Effector memory CD4-positive, alpha-beta T cell (primary cell): ENCODE data around the gene RPL19.
A peak's percentile ranks its signal among the peaks of the same experiment; 100 is the strongest.
"Not testable (repeated sequence)": the region's sequence is repeated elsewhere in the genome, so short reads cannot be mapped to it uniquely, and the experiment has no call there.

Experiments used
- DNase-seq, 3 donors: peaks; one replicate each; pipeline ENCODE4 v3.0.0-alpha.2; 2020
- H3K27ac ChIP-seq: 2 replicates; pipeline ENCODE4 v1.7.0; 2013; ENCODE audit warnings: mild to moderate bottlenecking, low read length, moderate library complexity; ENCODE audit not compliant: insufficient read depth, poor library complexity, severe bottlenecking
- H3K27me3 ChIP-seq: replicated peaks from 2 replicates; pipeline ENCODE4 v1.7.0; 2013; ENCODE audit warnings: mild to moderate bottlenecking, low read length; ENCODE audit not compliant: insufficient read depth, control insufficient read depth, poor library complexity, severe bottlenecking
- H3K36me3 ChIP-seq: 2 replicates; pipeline ENCODE4 v1.7.0; 2013; ENCODE audit warnings: mild to moderate bottlenecking, low read length, moderate library complexity; ENCODE audit not compliant: control insufficient read depth, insufficient read depth
- H3K4me1 ChIP-seq: 2 replicates; pipeline ENCODE4 v1.7.0; 2013; ENCODE audit warnings: low read length, mild to moderate bottlenecking; ENCODE audit not compliant: control insufficient read depth, insufficient read depth, poor library complexity, severe bottlenecking
- H3K4me3 ChIP-seq: 2 replicates; pipeline ENCODE4 v1.7.0; 2013; ENCODE audit warnings: low read length, low read depth, mild to moderate bottlenecking; ENCODE audit not compliant: insufficient read depth, poor library complexity, severe bottlenecking
- H3K9me3 ChIP-seq: 2 replicates; pipeline ENCODE4 v1.7.0; 2013; ENCODE audit warnings: mild to moderate bottlenecking, low read length, moderate library complexity; ENCODE audit not compliant: control insufficient read depth

RPL19 gene

DNA sequence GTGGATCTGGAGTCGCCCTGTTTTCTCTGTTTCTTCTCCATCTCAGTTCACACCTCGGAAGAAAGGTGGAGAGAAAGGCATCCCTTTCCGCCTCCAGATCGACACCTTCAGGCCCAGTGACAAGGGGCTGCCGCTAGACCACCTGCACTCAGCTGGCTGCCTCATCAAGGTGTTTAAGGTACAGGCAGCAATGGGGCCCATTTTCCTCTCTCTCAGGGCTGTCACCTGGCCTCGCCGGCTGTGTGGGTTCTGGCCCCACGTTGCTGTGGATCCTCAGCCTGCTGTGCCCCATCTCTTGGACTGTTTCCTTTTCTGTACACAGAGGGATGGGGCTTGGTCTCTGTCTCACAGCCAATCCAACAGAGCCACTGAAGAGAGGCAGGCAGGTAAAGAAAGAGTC, 43.1 kb downstream of the RPL19 start:
- Histone ChIP-seq H3K27me3 (no peaks in the 10 kb centered on the region), H3K9me3 (no peaks in the 10 kb centered on the region), H3K27ac (no peak overlapping the region), H3K36me3 (no peaks in the 10 kb centered on the region), H3K4me3 (no peak overlapping the region), H3K4me1 (peaks cover 19% of the 10 kb centered on the region)
- no peak for DNase-seq

DNA sequence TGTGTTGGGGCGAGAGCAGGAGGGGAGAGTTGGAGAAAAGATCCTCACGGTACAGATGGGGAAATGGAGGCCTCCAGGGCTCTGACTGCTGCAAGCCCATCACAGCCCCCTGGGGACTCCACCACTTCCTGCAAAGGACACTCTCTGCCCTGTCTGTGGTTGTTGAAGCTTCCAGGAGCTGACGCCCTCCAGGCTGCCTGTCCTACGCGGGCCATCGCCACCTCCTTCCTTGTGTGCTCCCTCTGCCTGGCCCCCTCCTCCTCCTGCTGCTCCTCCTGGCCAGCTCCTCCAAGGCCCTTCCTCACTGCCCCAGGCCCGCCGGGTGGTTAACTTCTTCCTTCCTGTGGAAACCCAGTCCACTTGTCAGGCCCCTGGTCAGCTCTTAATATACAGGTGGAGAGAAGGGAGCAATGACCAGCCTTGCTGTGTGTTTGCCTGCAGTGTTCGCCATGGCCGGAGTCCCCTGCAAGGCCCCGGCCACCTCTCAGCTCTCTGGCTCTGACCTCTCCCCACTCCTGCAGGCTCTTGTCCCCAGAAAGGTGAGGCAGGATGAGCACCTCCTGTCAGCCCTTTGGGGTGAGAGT, 44.0 kb downstream of the RPL19 start:
- no peaks in the 10 kb centered on the region for H3K36me3 ChIP-seq
- no peaks in the 10 kb centered on the region for H3K9me3 ChIP-seq
- no peaks in the 10 kb centered on the region for H3K27me3 ChIP-seq
- H3K4me3 ChIP-seq = no peak overlapping the region
- peaks cover 15% of the 10 kb centered on the region for H3K4me1 ChIP-seq
- no peak for DNase-seq
- H3K27ac ChIP-seq = no peak overlapping the region

- H3K27ac ChIP-seq = no peak overlapping the region
- H3K9me3 ChIP-seq = no peaks in the 10 kb centered on the region
- no peaks in the 10 kb centered on the region for H3K27me3 ChIP-seq
- H3K4me1 ChIP-seq = peaks cover 8% of the 10 kb centered on the region
- peak; percentile 65 to 78 (median 65) for DNase-seq
- no peaks in the 10 kb centered on the region for H3K36me3 ChIP-seq
- H3K4me3 ChIP-seq = no peak overlapping the region
Measured at GRCh38 chr17:39244600-39245570, 44.8 kb downstream of the RPL19 start.

DNA sequence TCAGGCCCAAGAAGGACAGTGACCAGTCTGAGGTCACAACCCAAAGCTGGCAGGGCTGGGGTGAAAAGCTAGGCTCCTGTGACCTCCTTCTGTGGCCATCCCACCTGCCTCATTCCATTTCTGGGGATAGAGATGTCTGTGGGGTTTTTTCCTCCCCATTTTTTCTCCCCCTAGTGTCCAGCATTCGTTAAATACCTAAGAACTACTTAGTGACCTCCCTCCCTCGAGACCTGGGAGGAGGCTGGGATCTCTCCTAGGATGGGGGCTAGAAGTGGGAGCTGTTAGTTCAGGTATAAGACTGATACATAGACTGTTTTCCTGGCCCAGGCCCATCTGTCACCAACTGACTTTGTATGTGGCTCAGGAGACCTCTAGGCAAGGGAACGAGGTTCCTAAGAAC, 46.2 kb downstream of the RPL19 start:
- Histone ChIP-seq H3K9me3 (no peaks in the 10 kb centered on the region), H3K27me3 (no peaks in the 10 kb centered on the region), H3K4me3 (no peak overlapping the region), H3K4me1 (peaks cover 7% of the 10 kb centered on the region), H3K27ac (no peak overlapping the region), H3K36me3 (no peaks in the 10 kb centered on the region)
- no peak for DNase-seq

DNA sequence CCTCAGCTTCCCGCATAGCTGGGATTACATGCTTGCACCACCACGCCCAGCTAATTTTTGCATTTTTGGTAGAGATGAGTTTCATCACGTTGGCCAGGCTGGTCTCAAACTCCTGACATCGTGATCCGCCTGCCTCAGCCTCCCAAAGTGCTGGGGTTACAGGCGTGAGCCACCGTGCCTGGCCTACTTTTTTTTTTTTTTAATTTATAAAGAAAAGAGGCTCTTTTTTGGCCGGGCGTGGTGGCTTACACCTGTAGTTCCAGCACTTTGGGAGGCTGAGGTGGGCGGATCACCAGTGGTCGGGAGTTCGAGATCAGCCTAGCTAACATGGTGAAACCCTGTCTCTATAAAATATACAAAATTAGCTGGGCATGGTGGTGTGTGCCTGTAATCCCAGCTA, 50.0 kb downstream of the RPL19 start:
- H3K27me3 ChIP-seq, H3K4me3 ChIP-seq, H3K27ac ChIP-seq, H3K9me3 ChIP-seq, DNase-seq, H3K4me1 ChIP-seq: not testable (repeated sequence)
- peaks cover 17% of the 10 kb centered on the region for H3K36me3 ChIP-seq

DNA sequence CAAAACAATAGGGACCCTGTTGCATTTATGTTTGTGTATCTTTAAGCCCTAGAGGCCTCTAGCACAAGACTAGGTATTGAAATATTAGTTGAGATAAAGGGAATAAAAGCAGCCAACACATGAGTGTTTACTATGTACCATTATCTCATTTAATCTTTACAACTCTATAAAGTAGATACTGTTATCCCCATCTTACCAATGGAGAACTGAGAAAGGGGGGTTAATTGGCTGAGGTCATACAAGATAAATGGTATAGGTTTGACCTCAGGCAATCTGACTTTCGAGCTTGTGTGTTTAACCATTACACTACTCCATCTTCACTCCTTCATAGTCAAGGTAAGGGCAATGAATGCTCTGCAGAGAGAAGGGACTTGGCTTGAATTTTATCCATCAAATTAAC, 51.9 kb downstream of the RPL19 start:
- Histone ChIP-seq H3K27me3 (no peaks in the 10 kb centered on the region), H3K27ac (no peak overlapping the region), H3K4me1 (no peaks in the 10 kb centered on the region), H3K36me3 (peaks cover 17% of the 10 kb centered on the region), H3K4me3 (no peak overlapping the region), H3K9me3 (no peaks in the 10 kb centered on the region)
- no peak for DNase-seq

DNA sequence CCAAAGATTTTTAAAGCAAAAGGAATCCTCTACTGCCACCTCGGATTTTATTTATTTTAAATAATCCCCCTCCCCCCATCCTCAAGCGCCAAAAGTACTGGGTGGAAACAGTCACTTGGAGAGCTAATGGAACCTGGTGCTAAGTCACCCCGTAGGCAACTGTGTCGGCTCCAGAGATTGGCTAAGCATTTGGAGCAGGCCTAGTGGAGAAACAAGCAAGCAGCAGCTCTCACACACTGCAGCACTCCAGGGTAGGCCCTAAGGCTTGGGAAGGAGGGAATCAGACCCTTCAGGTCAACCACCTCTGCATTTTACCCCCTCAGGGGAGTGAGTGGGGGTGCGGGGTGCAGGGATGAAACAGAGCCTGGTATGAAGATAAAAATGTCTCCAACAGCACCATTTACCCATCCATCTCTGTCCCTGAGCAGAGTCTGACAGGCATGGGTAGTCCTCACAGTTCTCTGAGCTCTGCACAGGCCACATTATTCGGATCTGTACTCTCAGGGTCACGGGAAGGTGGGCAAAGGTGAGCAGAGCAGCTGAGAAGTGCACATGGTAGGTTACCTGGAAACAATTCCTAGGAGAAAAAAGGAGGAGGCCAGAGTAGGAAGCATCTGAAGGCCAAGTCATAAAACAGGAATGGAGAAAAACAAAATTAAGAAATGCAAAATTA, 52.8 kb downstream of the RPL19 start:
- Histone ChIP-seq H3K27me3 (no peaks in the 10 kb centered on the region), H3K36me3 (peaks cover 25% of the 10 kb centered on the region), H3K9me3 (no peaks in the 10 kb centered on the region), H3K4me1 (no peaks in the 10 kb centered on the region), H3K4me3 (no peak overlapping the region), H3K27ac (no peak overlapping the region)
- no peak for DNase-seq
